Stimulated activated CD4-positive, alpha-beta T cell treated with anti-CD3 and anti-CD28 coated beads, Interleukin-15, amount 100 ng/mL, for 48 hours (primary cell): ENCODE results near the gene CALM1.

Experiments
- DNase-seq, 2 donors: peaks; one replicate each; pipeline ENCODE4 v3.0.0-alpha.2; 2020; ENCODE audit warnings: low read depth in 2 of 2

Gene CALM1

GRCh38 chr14:90396341-90397339 is at the start of gene CALM1:
TSS of gene CALM1 (plus strand) at chr14:90397029. CDS start at chr14:90397231, 202 bp downstream.
- peak; percentile 89 to 94 for DNase-seq

- no peak for DNase-seq
These were observed 48.6 kb upstream of the CALM1 start for GRCh38 chr14:90348270-90348669.

GRCh38 chr14:90349739-90350138 is 47.1 kb upstream of the CALM1 start:
- no peak for DNase-seq

GRCh38 chr14:90354551-90355298 is 42.1 kb upstream of the CALM1 start:
- DNase-seq = no peak

- DNase-seq = no peak
These were observed 41.0 kb upstream of the CALM1 start for GRCh38 chr14:90355540-90356518.

GRCh38 chr14:90356925-90357324 is 39.9 kb upstream of the CALM1 start:
- no peak for DNase-seq

- DNase-seq = no peak
These were observed 38.5 kb upstream of the CALM1 start for GRCh38 chr14:90358359-90358758.

- no peak for DNase-seq
These were observed 34.8 kb upstream of the CALM1 start for GRCh38 chr14:90361865-90362557.

- no peak for DNase-seq
These were observed 34.3 kb upstream of the CALM1 start for GRCh38 chr14:90362558-90362896.

GRCh38 chr14:90368946-90369721 is 27.7 kb upstream of the CALM1 start:
- no peak for DNase-seq

GRCh38 chr14:90373887-90374286 is 22.9 kb upstream of the CALM1 start:
- no peak for DNase-seq

- DNase-seq = no peak
These were observed 22.0 kb upstream of the CALM1 start for GRCh38 chr14:90374813-90375212.

- no peak for DNase-seq
These were observed 20.9 kb upstream of the CALM1 start for GRCh38 chr14:90375934-90376333.

- DNase-seq = no peak
These were observed 18.6 kb upstream of the CALM1 start for GRCh38 chr14:90378249-90378648.

- DNase-seq = no peak
These were observed 17.7 kb upstream of the CALM1 start for GRCh38 chr14:90379106-90379505.

- no peak for DNase-seq
These were observed 15.6 kb upstream of the CALM1 start for GRCh38 chr14:90381011-90381786.

GRCh38 chr14:90381999-90382451 is 14.8 kb upstream of the CALM1 start:
- DNase-seq = no peak

- DNase-seq = peak; percentile 59 to 62
These were observed 14.2 kb upstream of the CALM1 start for GRCh38 chr14:90382491-90383125.
